IMR-90 (cell line): ENCODE results near the gene GBX2. TPM values are rescaled to one million over a fixed set of nuclear protein-coding genes. Genes with fewer than 3 reads are reported as not detected.

ENCODE experiments used
- ATAC-seq: fragments of 200-7000 bp; cut with Tn5 transposase; 2 replicates; pipeline ENCODE4 v1.9.1; 2020; ENCODE audit warnings: low read depth, mild to moderate bottlenecking, moderate library complexity
- BruUV-seq: library from RNA; stranded (reverse); fragments of 400-500 nt; replicated peaks from 2 replicates; lab custom pipeline; 2021; lab: Mats Ljungman, UMichigan
- CTCF ChIA-PET: fragments of 300-600 bp; formaldehyde crosslinking; extraction: SDS; loops from one replicate; lab custom pipeline; 2021; ENCODE audit warnings: antibody characterized with exemption; lab: Yijun Ruan, JAX
- POLR2A ChIA-PET: fragments of 300-600 bp; sonication (Branson Sonifier 250); formaldehyde crosslinking; loops from one replicate; lab custom pipeline; 2022; ENCODE audit warnings: antibody characterized with exemption; ENCODE audit not compliant: unreplicated experiment; lab: Charles Lee
- DNase-seq: peaks from one replicate; pipeline ENCODE4 v3.0.0; 2013
- H2AFZ ChIP-seq: replicated peaks from 2 replicates; pipeline ENCODE3; 2013; ENCODE audit warnings: low read length, mild to moderate bottlenecking; ENCODE audit not compliant: poor library complexity
- H2AK5ac ChIP-seq: 2 replicates; pipeline ENCODE4 v1.6.1; 2013; ENCODE audit warnings: low read depth, low read length, inconsistent platforms
- H2AK9ac ChIP-seq: replicated peaks from 2 replicates; pipeline ENCODE3; 2013; ENCODE audit warnings: mild to moderate bottlenecking, low read depth, low read length, moderate library complexity; ENCODE audit not compliant: poor library complexity
- H2BK120ac ChIP-seq: 2 replicates; pipeline ENCODE4 v1.6.1; 2013; ENCODE audit warnings: low read depth, low read length, inconsistent platforms
- H2BK15ac ChIP-seq: 3 replicates; pipeline ENCODE4 v1.6.1; 2013; ENCODE audit warnings: low read depth, low read length, inconsistent platforms
- H2BK20ac ChIP-seq: 2 replicates; pipeline ENCODE4 v1.6.1; 2013; ENCODE audit warnings: low read depth, mild to moderate bottlenecking, inconsistent platforms, low read length, moderate library complexity
- H2BK5ac ChIP-seq: 2 replicates; pipeline ENCODE4 v1.6.1; 2013; ENCODE audit warnings: mild to moderate bottlenecking, low read depth, low read length, inconsistent platforms; ENCODE audit not compliant: poor library complexity, severe bottlenecking
- H3K14ac ChIP-seq: replicated peaks from 2 replicates; pipeline ENCODE4 v1.6.1; 2013; ENCODE audit warnings: low read depth, low read length, inconsistent platforms
- H3K18ac ChIP-seq: 2 replicates; pipeline ENCODE4 v1.6.1; 2013; ENCODE audit warnings: low read depth, low read length, control low read depth
- H3K23ac ChIP-seq: 2 replicates; pipeline ENCODE4 v1.6.1; 2013; ENCODE audit warnings: low read depth, low read length, inconsistent platforms
- H3K27ac ChIP-seq: 2 replicates; pipeline ENCODE4 v1.5.1; 2013; ENCODE audit warnings: mild to moderate bottlenecking, control low read depth, low read length; ENCODE audit not compliant: insufficient read depth
- H3K27me3 ChIP-seq: 2 replicates; pipeline ENCODE4 v1.6.1; 2013; ENCODE audit warnings: low read length; ENCODE audit not compliant: control insufficient read depth, insufficient read depth
- H3K36me3 ChIP-seq: 2 replicates; pipeline ENCODE4 v1.6.1; 2013; ENCODE audit warnings: low read length, mixed read lengths; ENCODE audit not compliant: control insufficient read depth, insufficient read depth
- H3K4ac ChIP-seq: 2 replicates; pipeline ENCODE4 v1.6.1; 2013; ENCODE audit warnings: low read depth, low read length, inconsistent platforms
- H3K4me1 ChIP-seq: 2 replicates; pipeline ENCODE4 v1.6.1; 2013; ENCODE audit warnings: low read length, mixed read lengths; ENCODE audit not compliant: control insufficient read depth, insufficient read depth
- H3K4me2 ChIP-seq: 2 replicates; pipeline ENCODE4 v1.6.1; 2013; ENCODE audit warnings: low read depth, mild to moderate bottlenecking, control low read depth, low read length, moderate library complexity
- H3K4me3 ChIP-seq: 2 replicates; pipeline ENCODE4 v1.5.1; 2013; ENCODE audit warnings: low read depth, mild to moderate bottlenecking, control low read depth, low read length, moderate library complexity; ENCODE audit not compliant: insufficient read depth
- H3K56ac ChIP-seq: 2 replicates; pipeline ENCODE4 v1.6.1; 2013; ENCODE audit warnings: low read length, inconsistent platforms; ENCODE audit not compliant: insufficient read depth; ENCODE audit errors: extremely low read depth
- H3K79me1 ChIP-seq, 2 experiments: 2 replicates each; pipeline ENCODE4 v1.6.1; 2013; ENCODE audit warnings: low read length in 2 of 2, inconsistent platforms in 1 of 2, low read depth in 1 of 2
- H3K9ac ChIP-seq: 2 replicates; pipeline ENCODE4 v1.6.1; 2013; ENCODE audit warnings: low read depth, low read length, control low read depth
- H3K9me1 ChIP-seq: 2 replicates; pipeline ENCODE4 v1.6.1; 2013; ENCODE audit warnings: low read length, inconsistent platforms; ENCODE audit not compliant: insufficient read depth
- H3K9me3 ChIP-seq: 2 replicates; pipeline ENCODE4 v1.6.1; 2013; ENCODE audit warnings: low read length; ENCODE audit not compliant: control insufficient read depth, insufficient read depth
- H4K20me1 ChIP-seq: 2 replicates; pipeline ENCODE4 v1.6.1; 2013; ENCODE audit warnings: low read length, inconsistent platforms; ENCODE audit not compliant: insufficient read depth
- H4K5ac ChIP-seq: 2 replicates; pipeline ENCODE4 v1.6.1; 2013; ENCODE audit warnings: mild to moderate bottlenecking, low read depth, low read length, control low read depth
- H4K8ac ChIP-seq, 2 experiments: 2 replicates each; pipeline ENCODE4 v1.6.1; 2013; ENCODE audit warnings: low read depth in 2 of 2, low read length in 2 of 2, control low read depth in 1 of 2, inconsistent platforms in 1 of 2
- H4K91ac ChIP-seq: 2 replicates; pipeline ENCODE4 v1.6.1; 2013; ENCODE audit warnings: low read depth, low read length, inconsistent platforms; ENCODE audit not compliant: insufficient read depth
- BHLHE40 ChIP-seq: fragments of 150-350 bp; IDR thresholded peaks from 2 replicates; pipeline ENCODE4 v1.6.1; 2016; ENCODE audit warnings: mild to moderate bottlenecking, low read depth, low read length
- CEBPB ChIP-seq: IDR thresholded peaks from 2 replicates; pipeline ENCODE4 v1.6.1; 2012; ENCODE audit warnings: low read depth, low read length, improper control_type of control experiment
- CHD1 ChIP-seq: IDR thresholded peaks from 2 replicates; pipeline ENCODE4 v1.6.1; 2012; ENCODE audit warnings: low read depth, low read length, improper control_type of control experiment
- FOS ChIP-seq: fragments of 150-350 bp; IDR thresholded peaks from 2 replicates; pipeline ENCODE4 v1.6.1; 2016; ENCODE audit warnings: low read depth, low read length
- MAFK ChIP-seq: IDR thresholded peaks from 2 replicates; pipeline ENCODE4 v1.6.1; 2012; ENCODE audit warnings: low read depth, low read length, improper control_type of control experiment
- MAZ ChIP-seq: IDR thresholded peaks from 2 replicates; pipeline ENCODE4 v1.6.1; 2012; ENCODE audit warnings: low read depth, mild to moderate bottlenecking, low read length, improper control_type of control experiment, moderate library complexity, borderline replicate concordance
- MXI1 ChIP-seq: IDR thresholded peaks from 2 replicates; pipeline ENCODE4 v1.6.1; 2012; ENCODE audit warnings: low read depth, mild to moderate bottlenecking, low read length, moderate library complexity, borderline replicate concordance
- NFE2L2 ChIP-seq: fragments of 150-350 bp; IDR thresholded peaks from 2 replicates; pipeline ENCODE4 v1.6.1; 2016; ENCODE audit warnings: low read depth, mild to moderate bottlenecking, low read length
- POLR2A ChIP-seq: IDR thresholded peaks from 2 replicates; pipeline ENCODE4 v1.6.1; 2012; ENCODE audit warnings: mild to moderate bottlenecking, low read depth, low read length
- RAD21 ChIP-seq: IDR thresholded peaks from 2 replicates; pipeline ENCODE4 v1.6.1; 2012; ENCODE audit warnings: low read length, improper control_type of control experiment
- RCOR1 ChIP-seq: IDR thresholded peaks from 2 replicates; pipeline ENCODE4 v1.6.1; 2012; ENCODE audit warnings: mild to moderate bottlenecking, low read length, improper control_type of control experiment; ENCODE audit not compliant: insufficient replicate concordance
- RFX5 ChIP-seq: IDR thresholded peaks from 2 replicates; pipeline ENCODE4 v1.8.0; 2012; ENCODE audit warnings: low read depth, mild to moderate bottlenecking, low read length, moderate library complexity
- SMC3 ChIP-seq: fragments of 150-350 bp; IDR thresholded peaks from 2 replicates; pipeline ENCODE4 v1.6.1; 2016; ENCODE audit warnings: low read depth, mild to moderate bottlenecking, antibody characterized with exemption, low read length, moderate library complexity
- WGBS, 2 experiments: methylation state at CpG; one replicate each; pipeline versions ENCODE4 v1.1.5 to v1.1.7; 2013; ENCODE audit warnings: missing lambda C conversion rate in 2 of 2; ENCODE audit not compliant: insufficient read length in 1 of 2; ENCODE audit errors: extremely low coverage in 2 of 2; 5-methylcytosine and 5-hydroxymethylcytosine counted together
- dilution Hi-C: fragments of 300-500 bp; cut with HindIII; formaldehyde crosslinking; loops from one replicate; pipeline ENCODE4 v1.14.3; 2018; ENCODE audit warnings: low sequenced_read_pairs; ENCODE audit not compliant: unreplicated experiment
- in situ Hi-C: fragments of 300-500 bp; cut with MboI; formaldehyde crosslinking; loops from 3 replicates; pipeline ENCODE4 v1.14.3; 2019; ENCODE audit warnings: low sequenced_read_pairs, inconsistent platforms, mixed read lengths
- intact Hi-C: fragments of 100-400 bp; cut with micrococcal nuclease; formaldehyde crosslinking; loops from 2 replicates; pipeline ENCODE4 v1.10.0; 2022
- polyA plus RNA-seq, 3 experiments: library from polyadenylated mRNA; depleted of rRNA; stranded (reverse); fragments of >200 nt; gene quantifications; 2 replicates each; pipeline ENCODE4 v1.2.3, GENCODE V29; 2012; ENCODE audit warnings: low replicate concordance in 1 of 3
- total RNA-seq: library from RNA; depleted of rRNA; stranded (reverse); fragments of >200 nt; gene quantifications from 2 replicates; pipeline ENCODE4 v1.2.3, GENCODE V29; 2012
- TF ChIP-seq, protein P1 (sequence below): conservative IDR thresholded peaks from 2 replicates; pipeline ENCODE4 v1.5.1; 2012; ENCODE audit warnings: mild to moderate bottlenecking, low read depth, low read length, improper control_type of control experiment
- TF ChIP-seq, protein P2 (sequence below): fragments of 150-350 bp; IDR thresholded peaks from 2 replicates; pipeline ENCODE4 v1.6.1; 2016; ENCODE audit warnings: low read depth, mild to moderate bottlenecking, low read length, moderate library complexity, borderline replicate concordance
- TF ChIP-seq, protein P3 (sequence below): fragments of 150-350 bp; IDR thresholded peaks from 2 replicates; pipeline ENCODE4 v1.6.1; 2017; ENCODE audit warnings: mild to moderate bottlenecking, antibody characterized with exemption, low read length, low read depth

The GBX2 gene
- total and polyA plus RNA-seq, 2 of the 4 experiments (the other 2 are of a cell fraction): 0.10 TPM; not detected in 1

DNA sequence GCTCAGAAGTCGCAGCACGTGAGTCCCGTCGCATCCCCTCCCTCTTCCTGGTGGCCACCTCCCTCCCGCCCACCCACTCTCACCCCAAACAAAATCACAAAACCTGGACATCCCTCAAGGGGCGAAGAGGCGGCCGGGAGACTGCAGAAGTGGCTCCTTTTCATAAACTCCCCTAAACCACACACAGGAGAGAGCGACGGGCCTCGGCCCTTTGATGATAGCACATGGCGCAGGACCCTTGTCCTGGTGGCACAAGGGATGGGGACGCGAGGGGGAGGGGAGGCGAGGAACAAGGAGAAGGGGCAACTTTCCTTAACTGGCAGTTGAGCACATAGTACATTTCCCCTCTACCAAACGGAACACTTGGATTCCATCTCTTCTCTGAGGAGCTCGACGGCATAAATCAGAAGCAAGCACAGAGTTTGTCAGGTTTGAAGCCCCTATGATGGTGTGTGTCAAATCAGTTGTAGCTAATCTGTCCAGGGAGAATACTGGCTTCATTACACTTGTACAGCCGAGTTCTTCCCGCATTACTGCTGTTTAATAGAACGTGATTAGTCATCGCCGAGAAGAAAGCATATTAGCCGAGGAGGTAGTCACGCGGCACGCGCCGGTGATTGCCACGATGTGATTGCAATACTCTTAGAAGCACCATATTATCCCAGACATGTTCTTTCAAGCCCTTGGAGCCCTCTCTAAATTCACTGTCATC, 43.8 kb downstream of the GBX2 start:
- Histone ChIP-seq H4K20me1 (no peaks in the 10 kb centered on the region), H3K14ac (no peak overlapping the region), H3K23ac (no peak overlapping the region), H3K9me3 (no peaks in the 10 kb centered on the region), H3K9ac (no peak overlapping the region), H3K4me1 (peaks cover 2% of the 10 kb centered on the region; the same call in 1 of the 2 replicates), H3K79me1 (no peaks in the 10 kb centered on the region), H3K27ac (no peak overlapping the region), H2BK20ac (no peak overlapping the region), H2BK120ac (no peak overlapping the region), H2AK9ac (no peak overlapping the region), H2BK5ac (no peak overlapping the region), H2BK15ac (no peak overlapping the region), H4K8ac (no peak overlapping the region), H3K56ac (no peak overlapping the region), H3K27me3 (no peaks in the 10 kb centered on the region), H3K36me3 (peaks cover 5% of the 10 kb centered on the region; the same call in 1 of the 2 replicates), H3K4me3 (no peak overlapping the region), H3K4ac (no peak overlapping the region), H2AK5ac (no peak overlapping the region), H4K91ac (no peak overlapping the region), H3K4me2 (no peak overlapping the region), H2AFZ (no peak overlapping the region), H3K9me1 (no peaks in the 10 kb centered on the region), H4K5ac (no peak overlapping the region), H3K18ac (no peak overlapping the region)
- no TSS peak for BruUV-seq
- intact Hi-C loops (no loop called here), in situ Hi-C loops (no loop called here), dilution Hi-C loops (no loop called here)
- TF ChIP-seq, protein P1, sequence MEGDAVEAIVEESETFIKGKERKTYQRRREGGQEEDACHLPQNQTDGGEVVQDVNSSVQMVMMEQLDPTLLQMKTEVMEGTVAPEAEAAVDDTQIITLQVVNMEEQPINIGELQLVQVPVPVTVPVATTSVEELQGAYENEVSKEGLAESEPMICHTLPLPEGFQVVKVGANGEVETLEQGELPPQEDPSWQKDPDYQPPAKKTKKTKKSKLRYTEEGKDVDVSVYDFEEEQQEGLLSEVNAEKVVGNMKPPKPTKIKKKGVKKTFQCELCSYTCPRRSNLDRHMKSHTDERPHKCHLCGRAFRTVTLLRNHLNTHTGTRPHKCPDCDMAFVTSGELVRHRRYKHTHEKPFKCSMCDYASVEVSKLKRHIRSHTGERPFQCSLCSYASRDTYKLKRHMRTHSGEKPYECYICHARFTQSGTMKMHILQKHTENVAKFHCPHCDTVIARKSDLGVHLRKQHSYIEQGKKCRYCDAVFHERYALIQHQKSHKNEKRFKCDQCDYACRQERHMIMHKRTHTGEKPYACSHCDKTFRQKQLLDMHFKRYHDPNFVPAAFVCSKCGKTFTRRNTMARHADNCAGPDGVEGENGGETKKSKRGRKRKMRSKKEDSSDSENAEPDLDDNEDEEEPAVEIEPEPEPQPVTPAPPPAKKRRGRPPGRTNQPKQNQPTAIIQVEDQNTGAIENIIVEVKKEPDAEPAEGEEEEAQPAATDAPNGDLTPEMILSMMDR: no peak
- TF ChIP-seq CHD1: no peak
- TF ChIP-seq MAZ: no peak
- TF ChIP-seq RAD21: no peak
- TF ChIP-seq NFE2L2: no peak
- TF ChIP-seq CEBPB: no peak
- TF ChIP-seq MXI1: no peak
- no peak for TF ChIP-seq RFX5
- TF ChIP-seq SMC3: no peak
- TF ChIP-seq POLR2A: no peak
- TF ChIP-seq BHLHE40: no peak
- TF ChIP-seq, protein P2, sequence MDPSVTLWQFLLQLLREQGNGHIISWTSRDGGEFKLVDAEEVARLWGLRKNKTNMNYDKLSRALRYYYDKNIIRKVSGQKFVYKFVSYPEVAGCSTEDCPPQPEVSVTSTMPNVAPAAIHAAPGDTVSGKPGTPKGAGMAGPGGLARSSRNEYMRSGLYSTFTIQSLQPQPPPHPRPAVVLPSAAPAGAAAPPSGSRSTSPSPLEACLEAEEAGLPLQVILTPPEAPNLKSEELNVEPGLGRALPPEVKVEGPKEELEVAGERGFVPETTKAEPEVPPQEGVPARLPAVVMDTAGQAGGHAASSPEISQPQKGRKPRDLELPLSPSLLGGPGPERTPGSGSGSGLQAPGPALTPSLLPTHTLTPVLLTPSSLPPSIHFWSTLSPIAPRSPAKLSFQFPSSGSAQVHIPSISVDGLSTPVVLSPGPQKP: no peak
- TF ChIP-seq, protein P3, sequence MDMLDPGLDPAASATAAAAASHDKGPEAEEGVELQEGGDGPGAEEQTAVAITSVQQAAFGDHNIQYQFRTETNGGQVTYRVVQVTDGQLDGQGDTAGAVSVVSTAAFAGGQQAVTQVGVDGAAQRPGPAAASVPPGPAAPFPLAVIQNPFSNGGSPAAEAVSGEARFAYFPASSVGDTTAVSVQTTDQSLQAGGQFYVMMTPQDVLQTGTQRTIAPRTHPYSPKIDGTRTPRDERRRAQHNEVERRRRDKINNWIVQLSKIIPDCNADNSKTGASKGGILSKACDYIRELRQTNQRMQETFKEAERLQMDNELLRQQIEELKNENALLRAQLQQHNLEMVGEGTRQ: no peak
- no peak for TF ChIP-seq FOS
- TF ChIP-seq RCOR1: no peak
- TF ChIP-seq MAFK: no peak
- CTCF ChIA-PET: no interaction called here
- POLR2A ChIA-PET: no interaction called here
- no peak for DNase-seq
- ATAC-seq: no peak
- 93% methylated on average over 5 of the region's 30 CpGs; no CpG with 5 or more reads in 1 of the 2 experiments for WGBS, 2 experiments
